SK-N-SH (cell line): ENCODE measurements around the gene RPS6KA2. TPM values are rescaled to one million over a fixed set of nuclear protein-coding genes. Genes with fewer than 3 reads are reported as not detected.

Experiments used
- CTCF ChIA-PET: fragments of 300-600, 350-600 bp; formaldehyde crosslinking; extraction: SDS; loops from one replicate; lab custom pipeline; 2021; lab: Yijun Ruan, JAX
- POLR2A ChIA-PET: fragments of 350-600 bp; sonication (Branson Sonifier 250); formaldehyde crosslinking; extraction: SDS; loops from one replicate; lab custom pipeline; 2020; ENCODE audit warnings: antibody characterized with exemption, inconsistent platforms; lab: Yijun Ruan, JAX
- DNase-seq: peaks from one replicate; pipeline ENCODE4 v3.0.0; 2012
- H2AFZ ChIP-seq: fragments of 200-600 bp; sonication (generic); 2 replicates; pipeline ENCODE4 v1.8.1; 2016; ENCODE audit warnings: antibody characterized with exemption, mild to moderate bottlenecking, low read depth
- H3F3A ChIP-seq: fragments of 200-600 bp; sonication (generic); replicated peaks from 2 replicates; pipeline ENCODE3; 2016; ENCODE audit warnings: antibody characterized with exemption, mild to moderate bottlenecking; ENCODE audit not compliant: insufficient read depth
- H3K27ac ChIP-seq, 2 experiments: fragments of 200-500 bp in 1 of 2; fragments of 200-600 bp in 1 of 2; sonication (Bioruptor generic) in 1 of 2; sonication (generic), shearing (Covaris generic) in 1 of 2; 2 replicates each; pipeline versions ENCODE4 v1.5.1 to v1.6.1; 2014 to 2016; ENCODE audit warnings: low read depth in 2 of 2, inconsistent platforms in 1 of 2, low read length in 1 of 2, mild to moderate bottlenecking in 1 of 2, mixed read lengths in 1 of 2
- H3K27me3 ChIP-seq: fragments of 200-600 bp; sonication (generic), shearing (Covaris generic); 2 replicates; pipeline ENCODE4 v1.6.1; 2016; ENCODE audit warnings: mixed run types; ENCODE audit not compliant: insufficient read depth
- H3K36me3 ChIP-seq, 2 experiments: fragments of 200-500 bp in 1 of 2; fragments of 200-600 bp in 1 of 2; sonication (Bioruptor generic) in 1 of 2; sonication (generic) in 1 of 2; replicated peaks in 1 of 2; 2 replicates each; pipeline versions ENCODE3 to v1.5.1; 2014 to 2016; ENCODE audit warnings: low read length in 1 of 2, mild to moderate bottlenecking in 1 of 2; ENCODE audit not compliant: insufficient read depth in 2 of 2, control insufficient read depth in 1 of 2
- H3K4me1 ChIP-seq, 2 experiments: fragments of 200-500 bp in 1 of 2; fragments of 200-600 bp in 1 of 2; sonication (Bioruptor generic) in 1 of 2; sonication (generic), shearing (Covaris generic) in 1 of 2; 2 replicates each; pipeline versions ENCODE4 v1.5.1 to v1.6.1; 2014 to 2016; ENCODE audit warnings: low read depth in 1 of 2, low read length in 1 of 2, mixed run types in 1 of 2; ENCODE audit not compliant: insufficient read depth in 2 of 2, control insufficient read depth in 1 of 2
- H3K4me2 ChIP-seq: fragments of 200-600 bp; sonication (generic), shearing (Covaris generic); 2 replicates; pipeline ENCODE4 v1.6.1; 2017; ENCODE audit warnings: mixed run types
- H3K4me3 ChIP-seq, 2 experiments: fragments of 200-500 bp in 1 of 2; fragments of 200-600 bp in 1 of 2; sonication (Bioruptor generic) in 1 of 2; sonication (generic), shearing (Covaris generic) in 1 of 2; 2 replicates each; pipeline versions ENCODE4 v1.5.1 to v1.8.1; 2014 to 2016; ENCODE audit warnings: low read depth in 2 of 2, inconsistent platforms in 1 of 2, low read length in 1 of 2, mild to moderate bottlenecking in 1 of 2, mixed read lengths in 1 of 2, moderate library complexity in 1 of 2
- H3K79me2 ChIP-seq: fragments of 200-600 bp; sonication (generic); 2 replicates; pipeline ENCODE4 v1.8.1; 2017; ENCODE audit warnings: mild to moderate bottlenecking; ENCODE audit not compliant: insufficient read depth
- H3K9ac ChIP-seq: fragments of 200-600 bp; sonication (generic); 2 replicates; pipeline ENCODE4 v1.6.1; 2017; ENCODE audit warnings: mixed run types
- H3K9me2 ChIP-seq: fragments of 200-600 bp; sonication (generic); 2 replicates; pipeline ENCODE4 v1.6.1; 2017; ENCODE audit warnings: mixed run types
- H3K9me3 ChIP-seq: fragments of 200-600 bp; sonication (generic); 2 replicates; pipeline ENCODE4 v1.6.1; 2017; ENCODE audit warnings: mixed run types, mild to moderate bottlenecking, moderate library complexity
- H4K20me1 ChIP-seq: fragments of 200-600 bp; sonication (generic); 2 replicates; pipeline ENCODE4 v1.6.1; 2017; ENCODE audit warnings: mild to moderate bottlenecking, mixed run types; ENCODE audit not compliant: insufficient read depth
- EZH2phosphoT487 ChIP-seq: fragments of 200-600 bp; sonication (generic); IDR thresholded peaks from 2 replicates; pipeline ENCODE4 v1.6.1; 2017; ENCODE audit warnings: low read depth, mixed run types, mild to moderate bottlenecking, antibody characterized with exemption, moderate library complexity, borderline replicate concordance
- FOSL2 ChIP-seq: IDR thresholded peaks from 2 replicates; pipeline ENCODE4 v1.4.0; 2012; ENCODE audit warnings: low read depth, mild to moderate bottlenecking, moderate library complexity, borderline replicate concordance
- FOXJ3 ChIP-seq: sonication (generic); formaldehyde crosslinking; IDR thresholded peaks from 2 replicates; pipeline ENCODE4 v1.5.1; 2020; ENCODE audit warnings: mild to moderate bottlenecking, missing genetic modification reagents
- GABPA ChIP-seq: IDR thresholded peaks from 2 replicates; pipeline ENCODE4 v1.4.0; 2012; ENCODE audit warnings: low read depth, mild to moderate bottlenecking
- GATA2 ChIP-seq: sonication (generic); formaldehyde crosslinking; IDR thresholded peaks from 2 replicates; pipeline ENCODE4 v1.5.0; 2020; ENCODE audit warnings: mild to moderate bottlenecking, missing genetic modification reagents
- MAX ChIP-seq: IDR thresholded peaks from 2 replicates; pipeline ENCODE4 v1.4.0; 2012; ENCODE audit warnings: low read depth
- MEF2A ChIP-seq: IDR thresholded peaks from 2 replicates; pipeline ENCODE4 v1.4.0; 2012; ENCODE audit warnings: low read depth, borderline replicate concordance
- NFIC ChIP-seq: IDR thresholded peaks from 2 replicates; pipeline ENCODE4 v1.4.0; 2012; ENCODE audit warnings: borderline replicate concordance
- PBX3 ChIP-seq: IDR thresholded peaks from 2 replicates; pipeline ENCODE4; 2012
- POLR2AphosphoS5 ChIP-seq: IDR thresholded peaks from 2 replicates; pipeline ENCODE4 v1.6.1; 2012; ENCODE audit warnings: low read depth, low read length
- SIN3A ChIP-seq: IDR thresholded peaks from 2 replicates; pipeline ENCODE4 v1.6.1; 2012; ENCODE audit warnings: low read depth, mild to moderate bottlenecking, low read length, moderate library complexity, borderline replicate concordance
- TCF12 ChIP-seq: IDR thresholded peaks from 2 replicates; pipeline ENCODE4 v1.4.0; 2012
- YY1 ChIP-seq: IDR thresholded peaks from 2 replicates; pipeline ENCODE4 v1.4.0; 2012; ENCODE audit warnings: low read depth, mild to moderate bottlenecking
- ZBTB33 ChIP-seq: IDR thresholded peaks from 2 replicates; pipeline ENCODE4 v1.4.0; 2012; ENCODE audit warnings: low read depth, borderline replicate concordance
- WGBS: methylation state at CpG from one replicate; pipeline ENCODE4 v1.1.6; 2017; ENCODE audit warnings: low lambda C conversion rate; 5-methylcytosine and 5-hydroxymethylcytosine counted together
- polyA plus RNA-seq, 3 experiments: library from polyadenylated mRNA; depleted of rRNA; stranded (reverse); fragments of >200 nt; gene quantifications; 2 replicates each; pipeline ENCODE4 v1.2.3, GENCODE V29; 2012

RPS6KA2 gene
- polyA plus RNA-seq, 1 of the 3 experiments (the other 2 are of a cell fraction): 59.5 TPM

GRCh38 chr6:166658115-166658791 lies 31.2 kb upstream of the RPS6KA2 start:
- no peak overlapping the region for H3K4me3 ChIP-seq
- no peak overlapping the region for H2AFZ ChIP-seq
- H3K9me3 ChIP-seq: no peaks in the 10 kb centered on the region
- no peak overlapping the region for H3K4me2 ChIP-seq
- H3F3A ChIP-seq: no peaks in the 10 kb centered on the region
- ChIA-PET POLR2A (no interaction called here), CTCF (no interaction called here)
- H4K20me1 ChIP-seq: no peaks in the 10 kb centered on the region
- TF ChIP-seq MAX: no peak
- no peak for TF ChIP-seq GATA2 (CRISPR knock-in tag)
- TF ChIP-seq TCF12: no peak
- no peaks in the 10 kb centered on the region for H3K9me2 ChIP-seq
- DNase-seq: no peak
- H3K27me3 ChIP-seq: no peaks in the 10 kb centered on the region; the same call in 1 of the 2 replicates
- no peak overlapping the region for H3K9ac ChIP-seq
- H3K4me1 ChIP-seq: peaks cover 0 to 26% of the 10 kb centered on the region in 2 experiments; a peak in 2 of 4 replicates
- no peaks in the 10 kb centered on the region for H3K79me2 ChIP-seq
- H3K27ac ChIP-seq: no peak overlapping the region
- WGBS: 79% methylated on average over 12 of the region's 19 CpGs
- no peaks in the 10 kb centered on the region for H3K36me3 ChIP-seq

GRCh38 chr6:166657531-166657930 lies 30.5 kb upstream of the RPS6KA2 start:
- ChIA-PET POLR2A (no interaction called here), CTCF (interaction anchor here (0.8 kb wide), 1 partner anchor 99 kb away, joined by 3 read pairs; no protein-coding TSS in a partner anchor)
- Histone ChIP-seq H3K27ac (no peak overlapping the region), H4K20me1 (no peaks in the 10 kb centered on the region), H2AFZ (no peak overlapping the region), H3K4me2 (no peak overlapping the region), H3K4me1 (peaks cover 0 to 33% of the 10 kb centered on the region in 2 experiments; a peak in 2 of 4 replicates), H3K79me2 (no peaks in the 10 kb centered on the region), H3K27me3 (no peaks in the 10 kb centered on the region; the same call in 1 of the 2 replicates), H3K9ac (no peak overlapping the region), H3K9me2 (no peaks in the 10 kb centered on the region), H3F3A (no peaks in the 10 kb centered on the region), H3K36me3 (no peaks in the 10 kb centered on the region), H3K9me3 (no peaks in the 10 kb centered on the region), H3K4me3 (no peak overlapping the region)
- DNase-seq: no peak
- WGBS: 89% methylated on average over 9 of the region's 9 CpGs
- TF ChIP-seq EZH2phosphoT487: no peak
- TF ChIP-seq MEF2A: no peak
- no peak for TF ChIP-seq GABPA
- TF ChIP-seq NFIC: no peak
- no peak for TF ChIP-seq MAX
- no peak for TF ChIP-seq PBX3
- TF ChIP-seq ZBTB33: no peak
- TF ChIP-seq SIN3A: no peak
- no peak for TF ChIP-seq FOSL2
- TF ChIP-seq YY1: no peak
- TF ChIP-seq FOXJ3 (CRISPR knock-in tag): no peak
- TF ChIP-seq POLR2AphosphoS5: no peak
